Measurements from ENCODE around the gene CHCHD6.

CHCHD6 gene

DNA sequence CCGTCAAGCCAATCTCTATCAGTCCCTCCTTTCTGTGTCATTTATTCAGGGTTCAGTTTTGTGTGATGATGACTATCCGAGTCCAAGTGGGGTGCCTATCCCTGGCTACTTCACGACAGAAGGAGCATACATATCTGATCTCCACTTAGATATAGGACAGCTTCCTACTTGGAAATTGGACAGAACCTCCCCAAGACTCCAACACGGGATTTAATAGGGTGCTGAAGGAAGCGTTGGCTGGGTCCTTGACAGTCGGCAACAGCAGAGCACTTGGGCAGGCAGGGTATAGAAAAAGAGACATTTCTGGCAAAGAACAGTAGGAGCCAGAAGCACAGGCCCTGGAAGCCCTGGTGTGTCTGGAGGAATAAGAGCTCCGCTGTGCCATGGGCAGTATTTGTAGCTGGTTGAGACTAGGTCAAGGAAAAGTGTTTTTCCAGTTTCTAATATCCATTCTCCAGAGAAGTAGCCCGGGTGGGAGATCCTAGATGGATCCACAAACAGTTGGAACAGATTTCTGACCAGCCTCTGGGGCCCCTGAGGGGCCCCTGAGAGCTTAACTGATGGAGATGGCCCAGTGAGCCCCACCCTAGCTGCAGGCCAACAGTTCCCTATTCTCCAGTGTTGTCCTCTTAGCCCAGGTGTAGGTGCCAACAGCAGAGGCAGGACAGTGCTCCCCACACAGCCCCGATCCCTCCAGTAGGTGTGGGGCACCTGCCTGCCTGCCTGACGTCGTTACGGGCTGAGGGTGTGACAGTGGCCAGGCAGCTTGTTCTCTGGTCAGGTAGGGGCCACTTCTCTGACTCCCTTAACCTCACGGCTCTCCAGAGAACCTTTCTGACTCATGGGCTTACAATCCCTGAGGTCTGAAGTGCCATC is 130.8 kb downstream of the CHCHD6 start:
- DNase-seq, result no peak

GRCh38 chr3:126835472-126836219 is 131.6 kb downstream of the CHCHD6 start:
- DNase-seq, result no peak

GRCh38 chr3:126836220-126836860 is 132.3 kb downstream of the CHCHD6 start:
- DNase-seq, result no peak

- DNase-seq, result no peak
Observed at GRCh38 chr3:126837773-126838172, 133.7 kb downstream of the CHCHD6 start.

- DNase-seq, result no peak
Observed at GRCh38 chr3:126845920-126846715, 142.1 kb downstream of the CHCHD6 start.

DNA sequence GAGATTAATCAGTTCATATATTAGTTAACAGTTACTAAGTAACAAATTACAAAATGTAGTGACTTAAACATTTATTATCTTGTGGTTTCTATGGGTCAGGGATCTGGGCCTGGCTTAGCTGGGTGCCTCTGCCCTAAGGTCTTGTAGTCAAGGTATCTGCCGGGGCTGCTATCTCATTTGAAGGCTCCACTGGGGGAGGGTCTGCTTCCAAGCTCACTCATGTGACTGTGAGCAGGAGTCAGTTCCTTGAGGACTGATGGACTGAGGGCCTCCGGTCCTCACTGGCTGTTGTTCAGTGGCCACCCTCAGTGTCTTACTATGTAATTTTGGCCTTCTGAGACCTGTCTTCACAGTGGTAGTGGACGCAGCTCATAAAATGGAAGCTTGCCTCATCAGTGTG is 143.0 kb downstream of the CHCHD6 start:
- no peak for DNase-seq

DNA sequence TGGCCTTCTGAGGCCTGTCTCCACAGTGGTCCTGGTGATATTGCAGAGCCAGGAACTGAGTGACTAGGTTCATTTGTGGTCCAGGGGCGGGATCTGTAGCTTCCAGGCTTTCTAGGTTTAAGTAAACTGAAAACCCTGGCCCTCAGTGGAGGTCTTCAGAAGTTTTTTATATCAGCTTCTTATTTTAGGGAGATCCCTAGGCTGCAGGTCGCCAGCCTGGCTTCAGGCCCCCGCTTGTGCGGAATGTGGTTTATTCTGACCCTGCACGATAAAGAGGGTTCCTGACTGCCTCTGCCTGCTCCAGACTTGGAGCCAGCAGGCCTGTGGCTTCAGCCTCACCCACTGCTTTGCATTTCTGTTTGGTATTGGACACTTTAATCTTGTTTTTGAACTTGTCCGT is 145.0 kb downstream of the CHCHD6 start:
- DNase-seq, result no peak

DNA sequence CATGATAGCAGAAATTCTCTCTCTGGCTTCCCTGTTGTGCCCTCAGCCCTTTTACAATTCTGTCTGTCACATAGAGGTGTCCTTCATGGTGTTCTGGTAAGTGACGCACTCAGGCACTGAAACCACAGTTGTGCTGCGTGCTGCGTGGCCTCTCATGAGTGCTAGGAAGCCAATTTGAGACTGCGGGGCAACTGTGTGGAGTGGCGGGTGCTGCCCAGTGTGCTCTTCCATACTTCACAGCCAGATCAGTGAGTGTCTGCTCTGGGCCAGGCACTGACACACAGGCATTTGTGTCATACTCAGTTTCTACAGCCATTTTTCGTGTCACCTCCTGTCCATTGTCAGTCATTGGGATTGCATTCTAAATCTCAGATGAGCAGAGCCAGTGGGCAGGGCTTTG is 145.7 kb downstream of the CHCHD6 start:
- DNase-seq, result no peak

DNA sequence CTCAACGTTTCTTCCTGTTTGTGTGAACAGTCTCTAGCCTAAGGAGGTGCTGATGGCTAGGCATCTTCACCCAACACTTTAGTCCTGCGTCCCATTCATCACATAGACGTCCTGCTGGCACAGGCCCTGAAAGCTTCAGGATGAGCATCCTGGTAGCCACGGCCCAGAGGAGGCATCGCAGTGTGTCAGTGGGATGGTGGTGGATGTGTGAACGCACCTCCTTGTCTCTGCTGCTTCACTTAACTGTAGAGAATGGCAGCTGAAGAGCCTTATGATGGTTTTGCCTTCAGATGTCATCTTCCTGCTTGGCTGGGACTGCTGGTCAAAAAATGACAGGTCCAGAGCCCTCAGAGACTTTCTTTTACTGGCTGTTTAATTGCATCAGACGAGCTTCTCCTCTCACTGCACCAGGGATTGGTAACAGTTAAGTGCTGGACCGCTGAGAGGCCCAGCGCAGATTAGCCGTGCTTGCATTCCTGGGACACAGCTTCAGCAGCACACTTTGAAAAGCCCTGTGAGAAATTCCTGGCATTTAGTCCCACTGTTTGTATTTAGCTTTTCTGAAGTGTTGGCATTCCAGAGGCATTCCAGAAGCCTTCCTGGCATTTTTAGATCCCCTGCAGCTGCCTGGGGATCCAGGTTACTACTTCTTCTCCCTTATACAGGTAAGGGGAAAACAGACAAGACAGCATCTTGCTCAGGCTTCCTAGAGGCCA is 146.5 kb downstream of the CHCHD6 start:
- no peak for DNase-seq

- no peak for DNase-seq
Observed at GRCh38 chr3:126851382-126851781, 147.3 kb downstream of the CHCHD6 start.

DNA sequence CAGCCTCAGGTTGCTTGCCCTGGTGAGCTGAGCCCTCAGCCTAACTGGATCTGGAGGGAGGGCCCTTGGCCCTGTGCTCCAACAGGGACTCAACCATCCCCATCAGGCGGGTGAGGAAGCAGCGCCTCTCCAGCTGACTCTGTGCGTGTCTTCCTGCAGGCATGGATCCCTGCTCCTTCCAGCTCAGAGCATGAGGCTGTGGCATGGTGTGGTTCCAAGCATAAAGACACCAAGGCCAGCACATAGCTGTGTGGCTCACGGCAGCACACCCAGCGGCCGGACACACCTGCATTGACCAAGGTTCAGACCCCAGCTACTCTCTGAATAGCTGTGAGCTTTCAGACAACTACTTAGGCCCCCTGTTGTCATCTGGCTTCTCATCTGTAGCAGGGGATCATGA is 147.9 kb downstream of the CHCHD6 start:
- no peak for DNase-seq

DNA sequence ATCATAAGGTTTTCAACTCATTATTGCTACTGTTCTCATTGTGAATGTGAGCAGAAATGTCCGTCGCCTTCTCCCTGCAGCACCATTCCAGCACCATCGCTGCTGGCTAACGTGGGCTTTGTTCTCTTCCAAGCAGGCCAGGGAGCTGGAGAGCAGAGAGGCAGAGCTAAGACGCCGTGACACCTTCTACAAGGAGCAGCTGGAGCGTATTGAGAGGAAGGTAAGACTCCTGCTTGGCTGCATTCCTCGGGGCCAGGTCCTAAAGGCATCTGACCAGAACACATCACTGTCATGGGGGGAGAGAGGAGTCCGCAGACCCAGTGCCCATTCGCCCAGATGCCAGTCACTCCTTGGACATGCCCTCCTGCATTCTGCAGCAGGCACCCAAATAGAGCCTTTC is 148.5 kb downstream of the CHCHD6 start:
- no peak for DNase-seq

- DNase-seq, result no peak
Observed at GRCh38 chr3:126854666-126855065, 150.6 kb downstream of the CHCHD6 start.

GRCh38 chr3:126855374-126855773 is 151.3 kb downstream of the CHCHD6 start:
- no peak for DNase-seq

- DNase-seq, result no peak
Observed at GRCh38 chr3:126857928-126858327, 153.9 kb downstream of the CHCHD6 start.

DNA sequence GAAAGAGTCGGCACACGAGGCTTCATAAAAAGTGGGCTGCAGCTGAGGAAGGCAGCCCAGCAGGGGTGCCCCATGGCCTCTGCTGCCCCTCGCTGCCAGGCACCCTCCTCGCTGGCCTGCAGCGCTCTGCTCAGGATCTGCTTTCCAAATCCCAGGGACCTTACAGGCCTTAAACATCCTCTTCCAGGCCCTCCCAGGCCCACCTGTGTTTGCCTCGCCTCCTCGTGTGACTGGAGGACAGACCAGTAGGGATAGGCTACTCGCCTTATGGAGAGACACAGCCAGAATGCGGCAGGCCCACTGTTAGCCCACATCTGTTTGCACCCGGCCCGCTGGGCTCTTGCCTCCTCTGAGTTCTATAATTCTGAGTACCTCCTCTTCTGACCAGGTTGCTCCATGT is 154.4 kb downstream of the CHCHD6 start:
- no peak for DNase-seq

DNA sequence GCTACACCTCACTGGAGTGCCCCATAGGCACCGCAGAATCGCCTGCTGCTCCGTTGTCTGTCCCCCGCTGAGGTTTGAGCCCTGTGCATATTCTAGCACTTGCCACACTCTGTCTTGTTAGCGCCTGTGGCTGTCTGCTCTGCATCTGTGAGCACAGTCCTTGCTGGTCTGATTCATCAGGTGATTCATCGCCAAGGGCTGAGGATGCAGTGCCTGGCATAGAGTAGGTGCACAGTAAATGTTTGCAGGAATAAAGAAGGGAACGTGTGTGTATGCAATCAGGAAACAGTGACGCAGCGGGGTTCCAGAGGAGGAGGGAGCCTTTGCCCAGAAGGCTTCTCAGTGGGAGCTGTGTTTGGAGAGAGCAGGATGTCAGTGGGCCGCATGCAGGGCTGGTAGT is 154.8 kb downstream of the CHCHD6 start:
- DNase-seq, result no peak

DNA sequence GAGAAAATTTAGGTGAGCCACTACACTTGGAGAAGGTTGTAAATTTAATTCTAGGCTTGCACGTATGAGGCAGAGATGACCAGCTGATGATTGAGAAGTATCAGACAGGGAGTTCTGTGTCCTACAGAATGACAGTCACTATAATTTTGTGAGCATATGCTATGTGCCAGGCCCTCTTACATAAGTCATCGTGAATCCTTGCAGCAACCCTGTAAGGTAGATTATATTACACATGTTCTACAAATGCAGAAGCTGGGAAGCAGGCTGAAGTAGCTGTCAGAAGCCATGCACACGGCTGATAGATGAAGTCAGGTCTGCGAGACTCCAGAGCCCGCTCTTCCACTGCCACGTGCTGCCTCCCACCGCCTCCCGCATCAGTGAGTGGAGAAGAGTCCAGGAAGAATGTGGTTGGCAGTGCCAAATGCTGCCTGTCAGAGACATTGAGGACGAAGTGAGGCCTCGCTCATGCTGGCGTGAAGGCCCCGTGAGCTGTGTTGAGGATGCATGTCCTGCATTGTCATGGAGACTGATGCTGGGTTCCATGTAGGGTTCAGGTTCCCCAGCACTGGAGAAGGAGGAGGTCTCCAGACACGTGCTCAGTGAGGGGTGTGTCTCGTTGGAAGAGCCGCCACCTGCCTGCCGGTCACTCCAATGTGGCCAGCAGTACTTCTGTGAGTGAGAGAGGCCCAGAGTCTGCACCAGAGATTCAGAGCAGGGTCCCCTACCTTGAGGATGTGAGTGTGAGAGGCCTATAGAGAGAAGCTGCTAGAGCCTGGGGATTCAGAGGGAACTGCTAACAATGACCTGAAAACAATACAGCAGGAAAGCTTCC is 155.6 kb downstream of the CHCHD6 start:
- DNase-seq, result no peak

DNA sequence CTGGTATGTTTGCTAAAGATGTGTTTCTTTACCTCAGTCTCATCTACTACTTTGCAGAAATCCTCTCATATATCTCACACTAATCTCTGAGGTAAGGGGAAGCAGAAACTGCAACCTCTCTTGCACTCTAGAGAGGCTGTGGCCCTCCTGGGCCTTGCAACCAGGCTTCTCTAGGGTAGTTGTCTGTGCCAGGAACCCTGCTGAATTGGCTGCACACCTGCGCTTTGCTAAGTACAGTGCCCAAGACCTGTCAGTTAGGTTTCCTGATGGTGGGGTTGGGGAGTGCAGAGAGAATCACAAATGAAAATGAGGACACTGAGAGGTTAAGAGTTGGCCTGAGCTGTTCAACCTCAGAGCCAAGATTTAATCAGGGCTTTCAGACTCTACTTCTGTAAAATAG is 161.7 kb downstream of the CHCHD6 start:
- DNase-seq, result no peak

DNA sequence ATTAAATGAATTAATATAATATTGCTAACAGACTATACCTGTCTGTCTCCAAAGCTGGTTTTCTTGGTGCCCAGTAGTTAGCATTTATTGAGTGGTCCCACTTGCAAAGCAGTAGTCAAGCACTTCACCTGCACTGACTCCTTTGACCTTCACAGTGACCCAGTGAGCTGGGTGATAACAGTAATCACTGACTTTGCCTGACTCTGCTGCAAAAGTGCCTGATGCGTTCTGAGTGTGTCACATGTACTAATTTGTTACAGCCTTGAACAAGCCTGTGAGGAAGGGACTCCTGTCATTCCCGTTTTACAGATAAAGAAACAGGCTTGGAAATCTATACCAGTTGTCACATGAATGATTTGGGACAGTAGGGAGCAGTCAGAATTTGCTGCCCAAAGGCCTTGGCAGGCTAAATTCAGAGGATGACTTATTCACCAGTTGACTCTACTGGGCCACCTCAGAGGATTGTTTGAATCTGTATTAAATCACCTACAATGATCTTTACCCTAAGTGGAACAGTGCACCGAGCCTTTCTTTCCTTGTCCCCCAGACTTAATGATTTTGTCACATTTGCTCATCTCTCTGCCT is 162.2 kb downstream of the CHCHD6 start:
- DNase-seq, result no peak

All from NCI-H446 (cell line).